Neural progenitor cell (in vitro differentiated cells): ENCODE measurements around the gene AGFG1. TPM values are rescaled to one million over a fixed set of nuclear protein-coding genes. Genes with fewer than 3 reads are reported as not detected.

Experiments used
- DNase-seq: peaks from one replicate; pipeline ENCODE4 v3.0.0-alpha.2; 2016; ENCODE audit warnings: low spot score
- H2AFZ ChIP-seq: fragments of 200-600 bp; sonication (generic); replicated peaks from 2 replicates; pipeline ENCODE4 v1.6.1; 2016; ENCODE audit warnings: antibody characterized with exemption
- H3F3A ChIP-seq: fragments of 200-600 bp; sonication (generic); 2 replicates; pipeline ENCODE4 v1.6.1; 2016; ENCODE audit warnings: antibody characterized with exemption, low read depth
- H3K27ac ChIP-seq: fragments of 200-600 bp; sonication (generic); 2 replicates; pipeline ENCODE4 v1.5.1; 2016; ENCODE audit warnings: mild to moderate bottlenecking
- H3K27me3 ChIP-seq: fragments of 200-600 bp; sonication (generic); 2 replicates; pipeline ENCODE4 v1.6.1; 2016; ENCODE audit warnings: mild to moderate bottlenecking, moderate library complexity
- H3K36me3 ChIP-seq: fragments of 200-600 bp; sonication (generic); 2 replicates; pipeline ENCODE4 v1.5.1; 2016
- H3K4me1 ChIP-seq: fragments of 200-600 bp; sonication (generic); 2 replicates; pipeline ENCODE4 v1.6.1; 2016; ENCODE audit warnings: mixed run types
- H3K4me2 ChIP-seq: fragments of 200-600 bp; sonication (generic); 2 replicates; pipeline ENCODE4 v1.6.1; 2016
- H3K4me3 ChIP-seq: fragments of 200-600 bp; sonication (generic); 2 replicates; pipeline ENCODE4 v1.5.1; 2016
- H3K79me2 ChIP-seq: fragments of 200-600 bp; sonication (generic); 2 replicates; pipeline ENCODE4 v1.6.1; 2016; ENCODE audit warnings: low read depth
- H3K9ac ChIP-seq: fragments of 200-600 bp; sonication (generic); 2 replicates; pipeline ENCODE4 v1.6.1; 2016
- H3K9me3 ChIP-seq: fragments of 200-600 bp; sonication (generic); 2 replicates; pipeline ENCODE4 v1.5.1; 2016; ENCODE audit warnings: low read depth
- H4K20me1 ChIP-seq: fragments of 200-600 bp; sonication (generic); 2 replicates; pipeline ENCODE4 v1.6.1; 2016; ENCODE audit warnings: low read depth
- H3K27ac Mint-ChIP-seq: 3 replicates; pipeline ENCODE4 v1.8.0; 2021; ENCODE audit warnings: mixed read lengths
- H3K27me3 Mint-ChIP-seq: 2 replicates; pipeline ENCODE4 v1.8.0; 2022; ENCODE audit warnings: low read depth, mild to moderate bottlenecking, inconsistent platforms, moderate library complexity, mixed read lengths; ENCODE audit not compliant: insufficient read depth
- H3K36me3 Mint-ChIP-seq: 3 replicates; pipeline ENCODE4 v1.8.0; 2021; ENCODE audit warnings: mixed read lengths
- H3K4me1 Mint-ChIP-seq: 3 replicates; pipeline ENCODE4 v1.8.0; 2021; ENCODE audit warnings: mixed read lengths
- H3K4me3 Mint-ChIP-seq: 3 replicates; pipeline ENCODE4 v1.8.0; 2021; ENCODE audit warnings: mild to moderate bottlenecking, moderate library complexity, mixed read lengths
- H3K9me3 Mint-ChIP-seq: 3 replicates; pipeline ENCODE4 v1.8.0; 2020; ENCODE audit warnings: mixed read lengths
- CTCF ChIP-seq: fragments of 200-600 bp; sonication (generic); IDR thresholded peaks from 2 replicates; pipeline ENCODE4 v1.5.1; 2017; ENCODE audit warnings: antibody characterized with exemption, mild to moderate bottlenecking
- EZH2 ChIP-seq: fragments of 200-600 bp; sonication (generic); IDR thresholded peaks from 2 replicates; pipeline ENCODE4 v1.6.1; 2017; ENCODE audit warnings: antibody characterized with exemption, mild to moderate bottlenecking, moderate library complexity
- EZH2phosphoT487 ChIP-seq: fragments of 200-600 bp; sonication (generic); IDR thresholded peaks from 2 replicates; pipeline ENCODE4 v1.6.1; 2017; ENCODE audit warnings: antibody characterized with exemption
- total RNA-seq: library from RNA; depleted of rRNA; stranded (reverse); fragments of >200 nt; gene quantifications from 2 replicates; pipeline ENCODE4 v1.2.3, GENCODE V29; 2015; ENCODE audit warnings: low replicate concordance

AGFG1 gene
- total RNA-seq, 1 donor from 2014 or later, result 84.8 TPM

DNA sequence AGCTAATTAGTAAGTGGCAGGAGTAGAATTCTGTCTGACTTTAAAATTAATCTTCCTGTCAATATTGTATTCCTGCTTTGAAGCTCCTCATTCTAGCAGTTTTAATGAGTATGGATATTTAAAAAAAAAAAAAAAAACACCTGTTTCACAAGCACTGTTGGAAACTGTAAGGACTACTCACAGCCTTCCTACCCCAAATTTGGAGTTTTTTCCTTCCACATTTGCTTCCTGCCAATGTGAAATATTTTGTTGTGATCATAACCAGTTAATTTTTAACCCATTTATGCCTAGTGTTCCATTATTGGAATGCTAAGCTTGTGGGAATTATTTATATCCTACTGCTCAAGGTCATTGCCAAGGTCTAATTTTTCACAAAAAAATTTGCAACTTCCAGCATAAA lies 90.6 kb downstream of the AGFG1 start:
- Histone ChIP-seq H3K27me3 (no peaks in the 10 kb centered on the region), H3K4me1 (no peaks in the 10 kb centered on the region), H2AFZ (no peak overlapping the region), H3K27ac (no peak overlapping the region), H3K36me3 (no peaks in the 10 kb centered on the region), H3K9ac (no peak overlapping the region), H3K79me2 (no peaks in the 10 kb centered on the region), H3K4me2 (no peak overlapping the region), H4K20me1 (no peaks in the 10 kb centered on the region), H3K9me3 (no peaks in the 10 kb centered on the region), H3K4me3 (no peak overlapping the region), H3F3A (no peaks in the 10 kb centered on the region)
- Mint-ChIP-seq H3K4me1 (no peaks in the 10 kb centered on the region), H3K27me3 (peaks cover 2% of the 10 kb centered on the region), H3K36me3 (no peaks in the 10 kb centered on the region), H3K9me3 (no peaks in the 10 kb centered on the region), H3K4me3 (no peak overlapping the region), H3K27ac (no peak overlapping the region)
- TF ChIP-seq CTCF (no peak), EZH2phosphoT487 (no peak), EZH2 (no peak)
- DNase-seq, result no peak

DNA sequence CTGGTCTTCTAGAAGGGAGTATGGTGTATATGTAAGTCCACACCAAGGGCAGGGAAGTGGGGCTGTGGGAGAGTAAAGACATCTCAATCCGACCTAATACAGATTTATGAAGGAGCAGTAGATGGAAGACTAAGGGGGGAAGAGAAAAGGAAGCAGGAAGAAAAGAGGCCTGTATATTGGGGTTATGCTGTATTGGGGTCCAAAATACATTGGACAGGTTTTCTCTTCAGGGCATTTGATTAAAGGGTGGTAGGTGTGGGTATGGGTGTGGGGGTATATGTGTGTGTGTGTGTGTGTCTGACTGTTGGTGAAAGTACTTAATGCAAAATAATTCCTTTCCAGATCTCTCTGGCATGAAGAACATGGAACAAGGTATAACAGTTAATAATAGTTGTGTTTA lies 93.1 kb downstream of the AGFG1 start:
- DNase-seq, result no peak
- no peaks in the 10 kb centered on the region for H3K36me3 ChIP-seq
- Mint-ChIP-seq H3K4me3 (no peak overlapping the region), H3K36me3 (no peaks in the 10 kb centered on the region), H3K9me3 (no peaks in the 10 kb centered on the region), H3K4me1 (no peaks in the 10 kb centered on the region), H3K27ac (no peak overlapping the region), H3K27me3 (peaks cover 2% of the 10 kb centered on the region)
- H3K4me1 ChIP-seq, result no peaks in the 10 kb centered on the region
- TF ChIP-seq EZH2phosphoT487 (no peak), EZH2 (no peak), CTCF (no peak)
- no peaks in the 10 kb centered on the region for H3K27me3 ChIP-seq
- no peaks in the 10 kb centered on the region for H3K9me3 ChIP-seq
- no peaks in the 10 kb centered on the region for H3K79me2 ChIP-seq
- H3K27ac ChIP-seq, result no peak overlapping the region
- no peaks in the 10 kb centered on the region for H4K20me1 ChIP-seq
- no peak overlapping the region for H2AFZ ChIP-seq
- no peak overlapping the region for H3K4me3 ChIP-seq
- no peak overlapping the region for H3K9ac ChIP-seq
- H3K4me2 ChIP-seq, result no peak overlapping the region
- H3F3A ChIP-seq, result no peaks in the 10 kb centered on the region

DNA sequence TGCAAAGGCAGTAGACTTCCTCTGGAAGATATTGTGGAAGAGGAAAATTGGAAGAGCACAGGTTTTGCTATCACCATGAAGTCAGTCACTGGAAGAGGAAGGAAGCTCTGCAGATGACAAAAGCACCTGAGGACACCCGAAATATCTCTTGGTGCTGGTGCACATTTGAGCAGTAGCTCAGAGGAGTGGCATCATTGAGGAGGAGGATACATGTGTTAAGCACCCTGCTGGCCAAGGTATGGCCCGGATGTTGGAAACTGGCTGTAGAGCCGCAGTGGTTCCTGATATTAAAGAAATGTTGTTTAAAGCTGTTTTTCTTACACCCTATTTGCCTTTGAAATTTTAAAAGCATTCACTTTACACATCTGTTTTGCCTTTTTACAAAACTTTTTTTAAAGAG lies 94.1 kb downstream of the AGFG1 start:
- Histone ChIP-seq H3F3A (no peaks in the 10 kb centered on the region), H3K4me2 (no peak overlapping the region), H3K36me3 (no peaks in the 10 kb centered on the region), H3K27me3 (no peaks in the 10 kb centered on the region), H4K20me1 (no peaks in the 10 kb centered on the region), H3K9ac (no peak overlapping the region), H3K79me2 (no peaks in the 10 kb centered on the region), H2AFZ (no peak overlapping the region), H3K4me3 (no peak overlapping the region), H3K9me3 (no peaks in the 10 kb centered on the region), H3K4me1 (no peaks in the 10 kb centered on the region), H3K27ac (no peak overlapping the region)
- no peaks in the 10 kb centered on the region for H3K36me3 Mint-ChIP-seq
- H3K4me1 Mint-ChIP-seq, result no peaks in the 10 kb centered on the region
- H3K9me3 Mint-ChIP-seq, result no peaks in the 10 kb centered on the region
- no peak for DNase-seq
- H3K27ac Mint-ChIP-seq, result no peak overlapping the region
- no peak overlapping the region for H3K4me3 Mint-ChIP-seq
- H3K27me3 Mint-ChIP-seq, result peaks cover 2% of the 10 kb centered on the region
- TF ChIP-seq EZH2 (no peak), CTCF (no peak), EZH2phosphoT487 (no peak)

DNA sequence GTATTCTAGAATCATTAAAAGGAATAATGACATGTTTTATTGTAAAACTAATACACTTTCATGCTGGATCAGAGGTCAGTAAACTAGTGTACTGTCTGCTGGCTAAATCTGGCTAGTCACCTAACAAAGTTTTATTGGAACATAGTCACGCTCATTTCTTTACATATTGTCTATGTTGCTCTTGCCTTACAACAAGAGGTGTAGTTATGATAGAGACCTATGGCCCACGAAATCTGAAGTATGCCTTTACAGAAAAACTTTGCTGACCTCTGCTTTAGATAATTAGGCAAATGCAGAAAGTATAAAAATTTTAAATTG lies 96.9 kb downstream of the AGFG1 start:
- Mint-ChIP-seq H3K9me3 (no peaks in the 10 kb centered on the region), H3K27me3 (peaks cover 4% of the 10 kb centered on the region), H3K27ac (no peak overlapping the region), H3K4me1 (no peaks in the 10 kb centered on the region), H3K4me3 (no peak overlapping the region), H3K36me3 (no peaks in the 10 kb centered on the region)
- no peaks in the 10 kb centered on the region for H3K4me1 ChIP-seq
- H3K27me3 ChIP-seq, result no peaks in the 10 kb centered on the region
- H2AFZ ChIP-seq, result no peak overlapping the region
- H3K36me3 ChIP-seq, result no peaks in the 10 kb centered on the region
- no peak overlapping the region for H3K4me3 ChIP-seq
- no peak overlapping the region for H3K9ac ChIP-seq
- no peak for TF ChIP-seq CTCF
- TF ChIP-seq EZH2phosphoT487, result no peak
- TF ChIP-seq EZH2, result no peak
- H3F3A ChIP-seq, result no peaks in the 10 kb centered on the region
- no peaks in the 10 kb centered on the region for H3K79me2 ChIP-seq
- no peak for DNase-seq
- no peaks in the 10 kb centered on the region for H3K9me3 ChIP-seq
- no peak overlapping the region for H3K4me2 ChIP-seq
- no peaks in the 10 kb centered on the region for H4K20me1 ChIP-seq
- no peak overlapping the region for H3K27ac ChIP-seq
